OCI-LY1 (cell line): ENCODE measurements around the gene PASD1.
A peak's percentile ranks its signal among the peaks of the same experiment; 100 is the strongest.

Experiments used
- H2AFZ ChIP-seq: fragments of 200-600 bp; sonication (generic), shearing (Covaris generic); 2 replicates; pipeline ENCODE4 v1.6.0; 2014; ENCODE audit warnings: antibody characterized with exemption, mild to moderate bottlenecking, low read length
- H3F3A ChIP-seq: fragments of 200-600 bp; sonication (generic), shearing (Covaris generic); 2 replicates; pipeline ENCODE4 v1.6.0; 2014; ENCODE audit warnings: mild to moderate bottlenecking, antibody characterized with exemption, low read length, moderate library complexity; ENCODE audit not compliant: insufficient read depth
- H3K27ac ChIP-seq: fragments of 200-600 bp; sonication (generic); 2 replicates; pipeline ENCODE4 v1.5.1; 2014; ENCODE audit warnings: low read length, mixed run types, mild to moderate bottlenecking, low read depth; ENCODE audit not compliant: poor library complexity, severe bottlenecking
- H3K27me3 ChIP-seq: fragments of 200-600 bp; sonication (generic); 2 replicates; pipeline ENCODE4 v1.6.0; 2014; ENCODE audit warnings: antibody characterized with exemption, mild to moderate bottlenecking, low read length, moderate library complexity; ENCODE audit not compliant: insufficient read depth
- H3K36me3 ChIP-seq: fragments of 200-600 bp; sonication (generic); 2 replicates; pipeline ENCODE4 v1.6.1; 2014; ENCODE audit warnings: mild to moderate bottlenecking, antibody characterized with exemption, low read length, moderate library complexity, mixed read lengths; ENCODE audit not compliant: insufficient read depth
- H3K4me1 ChIP-seq: fragments of 200-600 bp; sonication (generic); 2 replicates; pipeline ENCODE4 v1.5.1; 2014; ENCODE audit warnings: mild to moderate bottlenecking, low read length, moderate library complexity; ENCODE audit not compliant: insufficient read depth, severe bottlenecking
- H3K4me2 ChIP-seq: fragments of 200-600 bp; sonication (generic), shearing (Covaris generic); 2 replicates; pipeline ENCODE4 v1.6.1; 2014; ENCODE audit warnings: low read length
- H3K4me3 ChIP-seq: fragments of 200-600 bp; sonication (generic); 2 replicates; pipeline ENCODE4 v1.5.1; 2014; ENCODE audit warnings: low read length, low read depth, mild to moderate bottlenecking, mixed read lengths; ENCODE audit not compliant: poor library complexity, severe bottlenecking
- H3K79me2 ChIP-seq: fragments of 200-600 bp; shearing (Covaris generic); 2 replicates; pipeline ENCODE4 v1.6.1; 2016; ENCODE audit warnings: mixed run types, low read length, mixed read lengths; ENCODE audit not compliant: insufficient read depth
- H3K9ac ChIP-seq: fragments of 200-600 bp; sonication (generic), shearing (Covaris generic); 2 replicates; pipeline ENCODE4 v1.6.1; 2014; ENCODE audit warnings: mild to moderate bottlenecking, low read length, mixed read lengths
- H3K9me2 ChIP-seq: fragments of 200-600 bp; sonication (generic), shearing (Covaris generic); 2 replicates; pipeline ENCODE4 v1.6.1; 2014; ENCODE audit warnings: low read depth, mild to moderate bottlenecking, low read length, mixed read lengths
- H3K9me3 ChIP-seq: fragments of 200-600 bp; shearing (Covaris generic); 2 replicates; pipeline ENCODE4 v1.6.1; 2014; ENCODE audit warnings: low read length, mixed read lengths
- H4K20me1 ChIP-seq: fragments of 200-600 bp; sonication (generic), shearing (Covaris generic); 2 replicates; pipeline ENCODE4 v1.6.0; 2016; ENCODE audit warnings: mild to moderate bottlenecking, low read length; ENCODE audit not compliant: insufficient read depth
- EZH2 ChIP-seq: fragments of 200-600 bp; sonication (generic), shearing (Covaris generic); IDR thresholded peaks from 2 replicates; pipeline ENCODE4 v1.8.0; 2017; ENCODE audit warnings: borderline replicate concordance, mixed run types, mild to moderate bottlenecking, antibody characterized with exemption, low read length, moderate library complexity, mixed read lengths
- TF ChIP-seq, protein P1 (sequence below): fragments of 200-600 bp; sonication (generic), shearing (Covaris generic); IDR thresholded peaks from 2 replicates; pipeline ENCODE4 v1.5.1; 2017; ENCODE audit warnings: mild to moderate bottlenecking, antibody characterized with exemption, low read length, moderate library complexity, mixed read lengths

Gene PASD1

DNA sequence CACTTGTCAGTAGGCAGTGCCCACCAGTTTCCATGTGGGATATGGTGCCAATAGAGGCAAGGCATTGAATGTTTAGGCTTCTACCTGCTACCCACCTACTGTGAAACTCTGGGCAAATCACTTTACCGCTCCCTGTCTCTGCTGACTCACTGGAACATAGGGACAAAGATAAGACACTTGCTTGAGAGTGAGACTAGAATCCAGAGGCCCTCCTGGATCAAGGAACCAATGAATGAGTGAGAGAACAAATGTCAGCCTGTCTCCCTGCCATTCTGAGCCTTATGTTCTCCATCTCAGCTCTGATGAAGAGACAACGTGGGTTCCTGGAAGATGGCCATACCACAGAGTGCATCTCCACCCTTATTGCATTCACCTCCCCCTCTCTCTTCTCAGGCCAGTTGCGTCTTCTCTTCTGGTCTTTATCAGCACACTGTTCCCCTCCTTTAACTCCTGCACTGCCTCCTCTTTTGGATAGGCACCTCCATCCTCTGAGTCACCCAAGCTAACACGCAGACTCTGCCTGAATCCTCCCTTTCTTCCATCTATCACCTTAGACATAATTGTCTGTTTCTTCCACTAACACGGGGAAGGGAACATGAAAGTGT is 116.4 kb downstream of the PASD1 start:
- Histone ChIP-seq H3K27ac (no peak overlapping the region), H4K20me1 (no peaks in the 10 kb centered on the region), H2AFZ (no peak overlapping the region), H3K9me2 (no peaks in the 10 kb centered on the region), H3F3A (no peaks in the 10 kb centered on the region), H3K9me3 (no peaks in the 10 kb centered on the region), H3K9ac (no peak overlapping the region), H3K4me2 (no peak overlapping the region), H3K4me1 (no peaks in the 10 kb centered on the region), H3K79me2 (no peaks in the 10 kb centered on the region), H3K4me3 (no peak overlapping the region), H3K36me3 (no peaks in the 10 kb centered on the region), H3K27me3 (no peaks in the 10 kb centered on the region)
- TF ChIP-seq, protein P1, sequence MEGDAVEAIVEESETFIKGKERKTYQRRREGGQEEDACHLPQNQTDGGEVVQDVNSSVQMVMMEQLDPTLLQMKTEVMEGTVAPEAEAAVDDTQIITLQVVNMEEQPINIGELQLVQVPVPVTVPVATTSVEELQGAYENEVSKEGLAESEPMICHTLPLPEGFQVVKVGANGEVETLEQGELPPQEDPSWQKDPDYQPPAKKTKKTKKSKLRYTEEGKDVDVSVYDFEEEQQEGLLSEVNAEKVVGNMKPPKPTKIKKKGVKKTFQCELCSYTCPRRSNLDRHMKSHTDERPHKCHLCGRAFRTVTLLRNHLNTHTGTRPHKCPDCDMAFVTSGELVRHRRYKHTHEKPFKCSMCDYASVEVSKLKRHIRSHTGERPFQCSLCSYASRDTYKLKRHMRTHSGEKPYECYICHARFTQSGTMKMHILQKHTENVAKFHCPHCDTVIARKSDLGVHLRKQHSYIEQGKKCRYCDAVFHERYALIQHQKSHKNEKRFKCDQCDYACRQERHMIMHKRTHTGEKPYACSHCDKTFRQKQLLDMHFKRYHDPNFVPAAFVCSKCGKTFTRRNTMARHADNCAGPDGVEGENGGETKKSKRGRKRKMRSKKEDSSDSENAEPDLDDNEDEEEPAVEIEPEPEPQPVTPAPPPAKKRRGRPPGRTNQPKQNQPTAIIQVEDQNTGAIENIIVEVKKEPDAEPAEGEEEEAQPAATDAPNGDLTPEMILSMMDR, result no peak
- TF ChIP-seq EZH2, result no peak

DNA sequence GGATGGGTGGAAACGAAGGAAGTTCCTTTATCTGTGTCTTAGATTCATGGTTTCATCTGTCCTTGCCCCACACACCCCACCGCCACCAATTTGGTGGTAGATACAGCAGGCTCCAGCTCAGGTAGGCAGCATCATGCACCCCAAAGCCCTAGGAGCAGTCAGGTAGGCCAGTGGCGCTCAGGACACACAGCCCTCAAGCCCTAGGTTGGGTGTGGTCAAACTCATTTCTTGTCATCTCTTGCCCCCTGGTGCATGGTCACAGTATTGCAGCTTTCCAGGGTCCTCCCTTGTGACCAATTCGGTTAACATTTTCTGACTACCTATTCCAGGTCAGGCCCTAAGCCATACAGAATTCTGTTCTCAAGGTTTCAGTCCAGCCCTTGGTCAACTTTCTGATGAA is 117.3 kb downstream of the PASD1 start:
- TF ChIP-seq, protein P1, result peak; percentile 56; the same call in 1 of the 2 replicates
- no peak for TF ChIP-seq EZH2
- no peaks in the 10 kb centered on the region for H3K9me3 ChIP-seq
- H3F3A ChIP-seq, result no peaks in the 10 kb centered on the region
- no peak overlapping the region for H3K4me2 ChIP-seq
- H3K9ac ChIP-seq, result no peak overlapping the region
- no peaks in the 10 kb centered on the region for H3K79me2 ChIP-seq
- H4K20me1 ChIP-seq, result no peaks in the 10 kb centered on the region
- H3K9me2 ChIP-seq, result no peaks in the 10 kb centered on the region
- H3K27me3 ChIP-seq, result no peaks in the 10 kb centered on the region
- no peak overlapping the region for H3K27ac ChIP-seq
- H2AFZ ChIP-seq, result no peak overlapping the region
- no peaks in the 10 kb centered on the region for H3K36me3 ChIP-seq
- H3K4me3 ChIP-seq, result no peak overlapping the region
- no peaks in the 10 kb centered on the region for H3K4me1 ChIP-seq

- H4K20me1 ChIP-seq, result no peaks in the 10 kb centered on the region
- H3K27ac ChIP-seq, result no peak overlapping the region
- H3K79me2 ChIP-seq, result no peaks in the 10 kb centered on the region
- H3K36me3 ChIP-seq, result no peaks in the 10 kb centered on the region
- H3K4me1 ChIP-seq, result no peaks in the 10 kb centered on the region
- no peaks in the 10 kb centered on the region for H3F3A ChIP-seq
- no peak overlapping the region for H3K9ac ChIP-seq
- H3K4me2 ChIP-seq, result no peak overlapping the region
- H3K27me3 ChIP-seq, result no peaks in the 10 kb centered on the region
- no peak for TF ChIP-seq EZH2
- TF ChIP-seq, protein P1, result no peak
- no peak overlapping the region for H2AFZ ChIP-seq
- no peaks in the 10 kb centered on the region for H3K9me2 ChIP-seq
- H3K4me3 ChIP-seq, result no peak overlapping the region
- no peaks in the 10 kb centered on the region for H3K9me3 ChIP-seq
These were observed 124.2 kb downstream of the PASD1 start for GRCh38 chrX:151687635-151688034.
